NCI-H226 (cell line): Measurements from ENCODE around the gene KCMF1.

ENCODE experiments used
- DNase-seq: peaks from one replicate; pipeline ENCODE4 v3.0.0-alpha.2; 2015

KCMF1 gene

DNA sequence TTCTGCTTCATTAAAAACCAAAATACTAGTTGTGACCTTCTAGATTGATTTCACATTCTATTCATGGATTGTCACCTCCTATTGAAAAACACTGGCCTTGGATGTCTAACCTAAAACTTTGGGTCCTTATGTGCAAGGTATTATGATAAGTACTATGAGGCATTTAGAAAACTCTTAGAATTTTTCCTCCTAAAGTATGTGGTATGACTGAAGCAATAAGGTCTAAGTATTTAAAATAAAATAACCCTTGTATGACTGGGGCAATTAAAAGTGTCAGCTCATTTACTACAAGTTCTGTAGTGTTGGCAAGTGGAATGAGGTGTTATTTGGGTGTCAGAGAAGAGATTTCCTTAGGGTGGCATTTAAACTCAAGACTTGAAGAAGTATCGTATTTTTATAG, 15.1 kb downstream of the KCMF1 start:
- no peak for DNase-seq

GRCh38 chr2:84989422-84989821, 18.5 kb downstream of the KCMF1 start:
- DNase-seq = no peak

DNA sequence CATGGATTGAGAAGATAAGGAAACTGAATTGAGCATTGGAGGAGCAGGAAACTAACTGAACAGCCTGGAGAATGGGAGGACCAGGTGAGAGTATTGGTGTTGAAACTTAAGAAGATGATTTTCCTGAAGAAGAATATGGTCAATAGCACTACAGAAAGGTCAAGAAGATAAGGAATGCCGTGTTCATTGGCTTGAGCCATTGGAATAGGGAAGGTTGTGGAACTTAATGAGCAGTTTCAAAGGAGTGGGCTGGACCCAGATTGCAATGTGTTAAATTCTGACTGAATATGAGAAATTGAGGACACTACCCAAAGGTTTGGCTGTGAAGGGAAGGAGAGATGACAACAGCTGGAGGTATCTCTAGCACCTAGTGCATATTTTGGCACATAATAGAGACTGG, 19.0 kb downstream of the KCMF1 start:
- no peak for DNase-seq

DNA sequence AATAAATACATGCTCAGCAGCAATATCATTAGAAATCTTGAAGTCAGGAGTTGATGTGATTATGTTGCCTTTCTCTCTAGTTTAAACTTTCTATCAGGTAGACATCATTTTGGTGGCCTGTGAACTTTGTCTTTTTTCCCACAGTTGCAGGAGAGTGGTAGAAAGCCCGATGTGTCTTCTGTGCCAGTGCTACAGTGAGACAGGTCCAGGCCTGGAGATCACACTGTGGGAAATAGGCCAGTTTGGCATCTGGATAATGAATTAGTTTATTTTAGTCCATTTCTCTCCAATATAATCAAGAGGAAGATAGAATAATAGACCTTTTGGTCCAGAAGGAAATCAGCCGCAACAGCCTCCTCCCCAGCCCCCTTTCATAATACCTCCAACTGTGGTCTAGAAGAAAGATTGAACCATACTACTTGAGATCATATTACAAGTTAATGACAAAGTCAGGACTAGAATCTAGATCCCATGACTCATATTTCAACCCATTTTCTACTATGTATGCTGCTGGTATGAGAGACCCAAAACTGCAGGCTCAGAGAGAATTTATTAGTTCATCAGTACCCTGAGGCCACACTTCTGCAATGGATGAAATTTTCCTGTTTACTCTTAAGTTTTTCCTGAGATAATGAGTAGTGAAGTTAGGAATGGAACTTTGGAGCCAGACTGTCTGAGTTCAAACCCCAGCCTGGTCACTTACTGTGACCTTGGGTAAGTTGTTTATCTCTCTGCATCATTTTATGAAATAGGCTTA, 20.6 kb downstream of the KCMF1 start:
- peak; percentile 86 for DNase-seq

- DNase-seq = no peak
These were observed 24.9 kb downstream of the KCMF1 start for GRCh38 chr2:84995826-84996225.

DNA sequence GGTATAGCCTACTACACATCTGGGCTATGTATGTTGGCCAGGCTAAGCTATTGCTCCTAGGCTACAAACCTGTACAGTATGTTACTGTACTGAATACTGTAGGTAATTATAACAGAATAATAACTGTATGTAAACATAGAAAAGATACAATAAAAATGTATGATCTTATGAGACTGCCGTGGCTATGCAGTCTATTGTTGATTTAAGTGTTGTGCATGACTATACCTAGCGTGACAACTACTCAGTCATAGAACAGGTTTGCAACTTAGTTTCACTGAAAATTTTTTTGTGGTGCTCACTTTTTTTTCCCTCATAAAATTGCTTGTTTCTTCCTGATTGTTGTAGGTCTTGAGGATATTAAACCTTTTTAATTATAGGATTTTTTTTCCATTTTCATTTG, 25.9 kb downstream of the KCMF1 start:
- DNase-seq = no peak

DNA sequence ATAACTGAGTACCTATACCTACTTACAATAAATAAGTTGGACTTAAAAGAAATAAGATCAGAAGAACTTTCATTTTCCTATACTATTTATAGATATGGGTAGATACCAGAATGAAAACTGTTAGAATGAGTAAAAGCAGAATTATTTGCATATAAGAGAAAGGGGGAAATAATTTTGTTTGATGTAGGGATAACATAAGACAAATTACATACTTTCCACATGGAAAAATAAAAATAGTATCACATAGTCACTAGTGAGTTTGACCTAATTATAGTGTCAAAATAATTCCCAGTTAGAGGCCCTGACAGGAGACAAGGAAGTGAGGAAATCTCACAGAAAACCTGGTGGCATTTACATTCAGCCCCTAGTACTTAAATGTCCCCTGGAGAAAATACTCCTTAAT, 28.6 kb downstream of the KCMF1 start:
- no peak for DNase-seq

DNA sequence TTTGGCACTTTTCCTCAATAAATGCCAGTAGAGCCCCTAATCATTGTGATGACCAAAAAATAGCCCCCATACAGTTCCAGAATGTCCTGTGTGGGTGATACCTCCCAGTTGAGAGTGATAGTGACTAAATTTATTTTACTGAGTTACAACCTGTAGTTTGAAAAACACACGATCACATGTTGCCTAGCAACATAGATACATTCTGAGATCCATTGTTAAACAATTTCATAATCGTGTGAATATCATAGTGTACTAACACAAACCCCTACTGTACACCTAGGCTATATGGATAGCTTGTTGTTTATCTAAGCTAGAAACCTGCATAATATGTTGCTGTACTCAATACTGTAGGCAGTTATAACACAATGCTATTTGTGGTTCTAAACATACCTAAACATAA, 30.6 kb downstream of the KCMF1 start:
- no peak for DNase-seq

GRCh38 chr2:85002534-85002933, 31.6 kb downstream of the KCMF1 start:
- no peak for DNase-seq

DNA sequence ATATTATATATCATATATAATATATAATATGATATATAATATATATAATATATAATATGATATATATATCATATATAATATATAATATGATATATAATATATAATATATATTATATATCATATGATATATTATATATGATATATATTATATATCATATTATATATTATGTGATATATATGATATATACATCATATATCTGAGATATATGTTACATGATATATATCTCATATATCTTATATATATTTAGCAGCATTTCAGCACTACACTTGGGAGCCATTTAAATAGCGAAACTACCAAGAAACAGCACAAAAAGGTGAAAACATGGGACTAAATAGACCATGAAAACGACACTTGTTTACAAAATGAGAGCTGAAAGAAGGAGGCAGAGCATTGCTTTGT, 37.3 kb downstream of the KCMF1 start:
- no peak for DNase-seq

GRCh38 chr2:85009019-85009618, 38.2 kb downstream of the KCMF1 start:
- DNase-seq = no peak

DNA sequence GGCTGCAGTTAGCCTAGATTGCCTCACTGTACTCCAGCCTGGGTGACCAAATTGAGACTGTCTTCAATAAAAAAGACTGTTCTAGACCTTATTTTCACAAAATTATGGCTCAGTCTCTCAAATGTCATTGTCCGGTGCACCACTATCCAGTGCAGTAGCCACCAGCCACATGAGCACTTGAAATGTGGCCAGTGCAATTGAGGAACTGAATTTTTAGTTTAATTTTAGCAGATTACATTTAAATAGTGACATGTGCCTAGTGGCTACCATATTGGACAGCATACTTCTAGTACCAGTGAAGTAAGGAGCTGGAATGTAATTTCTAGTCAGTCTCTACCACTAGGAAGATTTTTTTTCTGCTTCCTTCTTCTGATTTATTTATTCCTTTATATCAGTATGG, 39.4 kb downstream of the KCMF1 start:
- no peak for DNase-seq

- no peak for DNase-seq
These were observed 40.1 kb downstream of the KCMF1 start for GRCh38 chr2:85011098-85011497.

DNA sequence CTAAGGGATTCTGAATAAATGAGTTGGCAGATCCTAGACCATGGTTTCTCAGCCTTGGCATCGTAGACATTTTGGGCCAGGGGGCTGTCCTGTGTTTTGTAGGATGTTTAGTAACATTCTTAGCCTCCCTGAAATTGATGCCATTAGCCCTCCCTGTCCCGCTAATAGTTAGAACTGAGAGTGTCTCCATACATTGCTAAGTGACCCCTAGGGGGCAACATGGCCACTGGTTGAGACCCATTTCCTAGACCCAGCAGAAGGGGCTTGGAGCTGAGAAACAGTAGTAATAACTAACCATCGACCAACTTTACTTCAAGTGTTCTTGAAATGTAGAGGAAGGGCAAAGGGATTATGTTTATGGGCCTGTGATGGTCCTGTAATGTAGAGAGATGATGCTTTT, 40.8 kb downstream of the KCMF1 start:
- no peak for DNase-seq

DNA sequence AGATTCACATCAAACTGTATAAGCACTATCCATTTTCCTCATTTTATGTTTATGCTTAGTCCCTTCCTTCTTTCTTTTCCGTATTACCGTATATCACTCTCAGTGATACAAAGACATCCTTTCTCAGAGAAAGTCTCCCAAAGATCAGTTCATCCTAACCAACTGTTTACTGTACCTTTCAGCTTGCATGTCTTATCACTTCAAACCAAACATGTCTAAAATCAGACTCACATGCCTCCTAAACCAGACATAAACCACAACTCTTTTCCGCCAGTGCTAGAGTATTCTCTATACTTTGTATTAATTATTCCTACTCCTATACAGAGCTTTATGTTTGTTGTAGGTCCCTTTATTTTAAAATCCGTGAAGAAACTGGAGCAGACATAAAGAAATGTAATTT, 41.5 kb downstream of the KCMF1 start:
- DNase-seq = no peak

DNA sequence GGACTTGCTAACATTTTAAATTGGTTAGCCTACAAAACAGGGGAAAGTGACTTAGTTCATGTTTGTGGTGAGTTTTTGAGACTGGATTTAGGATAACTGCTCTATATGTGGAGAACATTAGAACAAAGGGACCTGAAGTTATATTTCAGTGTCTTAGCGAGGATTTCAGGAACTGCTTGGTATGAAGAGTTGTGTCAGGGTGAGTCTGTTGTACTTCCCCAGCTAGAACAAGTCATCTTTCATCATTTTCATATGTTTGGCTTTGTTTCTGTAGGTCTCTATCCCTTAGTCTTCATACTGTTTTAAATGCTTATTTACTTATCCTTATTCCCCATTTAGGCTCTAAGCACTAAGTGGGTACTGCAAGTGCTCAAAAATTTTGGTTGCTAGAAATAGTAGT, 41.9 kb downstream of the KCMF1 start:
- no peak for DNase-seq

DNA sequence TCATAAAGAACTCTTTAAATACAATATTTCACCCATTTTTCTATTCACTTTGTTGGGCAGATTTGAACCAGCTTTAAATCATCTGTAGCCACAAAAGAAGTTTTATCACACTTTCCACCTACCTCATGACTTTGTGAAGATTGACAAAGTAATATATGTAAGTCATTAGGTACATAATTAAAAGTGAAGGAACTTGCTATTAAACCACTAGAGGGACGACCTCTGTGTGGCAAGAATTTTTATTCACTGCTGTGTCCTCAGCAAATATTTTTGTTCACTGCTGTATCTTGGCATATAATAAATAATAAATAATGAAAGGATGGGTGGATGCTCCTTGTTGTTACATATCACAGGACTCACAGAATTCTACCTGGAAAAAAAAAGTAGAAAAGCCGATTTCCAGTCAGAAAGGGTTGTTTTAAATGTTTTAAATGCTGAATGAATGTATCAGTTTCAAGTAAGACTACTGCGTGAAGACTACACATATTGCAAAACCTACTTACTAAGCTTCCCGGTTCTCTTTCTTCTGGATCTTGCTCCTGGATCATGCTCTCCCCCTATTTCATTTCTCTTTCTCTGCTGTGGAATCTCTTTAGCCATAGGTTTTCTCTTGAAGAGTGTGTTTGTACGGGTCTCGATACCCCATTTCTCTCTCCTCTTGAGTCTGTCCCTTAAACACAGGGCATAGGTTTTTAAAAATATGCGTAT, 44.8 kb downstream of the KCMF1 start:
- DNase-seq = no peak

GRCh38 chr2:85016446-85016845, 45.5 kb downstream of the KCMF1 start:
- no peak for DNase-seq

- DNase-seq = no peak
These were observed 46.6 kb downstream of the KCMF1 start for GRCh38 chr2:85017411-85018048.

GRCh38 chr2:85018049-85018447, 47.1 kb downstream of the KCMF1 start:
- DNase-seq = no peak

- no peak for DNase-seq
These were observed 48.2 kb downstream of the KCMF1 start for GRCh38 chr2:85019121-85019520.

- DNase-seq = no peak
These were observed 51.3 kb downstream of the KCMF1 start for GRCh38 chr2:85022232-85022631.

GRCh38 chr2:85024372-85025047, 53.5 kb downstream of the KCMF1 start:
- DNase-seq = no peak
